Measurements from ENCODE around the gene EYA2. TPM values are rescaled to one million over a fixed set of nuclear protein-coding genes. Genes with fewer than 3 reads are reported as not detected.

EYA2 gene
- polyA plus RNA-seq, 1 experiment = 4.0 TPM

- no peak overlapping the region for H3K4me3 ChIP-seq (ENCODE audit: low read depth, low read length)
- no peak for TF ChIP-seq CTCF (IDR thresholded peaks at IDR 0.05; ENCODE audit: low read depth, low read length)
- no peaks in the 10 kb centered on the region for H3K27me3 ChIP-seq (ENCODE audit: control insufficient read depth, insufficient read depth, low read length)
- H3K9me3 ChIP-seq (ENCODE audit: control insufficient read depth, insufficient read depth, low read length) = no peaks in the 10 kb centered on the region
- CTCF ChIA-PET = interaction anchor here (1.0 kb wide), 1 partner anchor 370 kb away, joined by 4 read pairs; no protein-coding TSS in a partner anchor
- POLR2A ChIA-PET = no interaction called here
- DNase-seq (ENCODE audit: low read depth, low spot score) = no peak
- no peak overlapping the region for H3K27ac ChIP-seq (ENCODE audit: low read depth, low read length)
These were observed 227.9 kb downstream of the EYA2 start for GRCh38 chr20:47122560-47122959.

DNA sequence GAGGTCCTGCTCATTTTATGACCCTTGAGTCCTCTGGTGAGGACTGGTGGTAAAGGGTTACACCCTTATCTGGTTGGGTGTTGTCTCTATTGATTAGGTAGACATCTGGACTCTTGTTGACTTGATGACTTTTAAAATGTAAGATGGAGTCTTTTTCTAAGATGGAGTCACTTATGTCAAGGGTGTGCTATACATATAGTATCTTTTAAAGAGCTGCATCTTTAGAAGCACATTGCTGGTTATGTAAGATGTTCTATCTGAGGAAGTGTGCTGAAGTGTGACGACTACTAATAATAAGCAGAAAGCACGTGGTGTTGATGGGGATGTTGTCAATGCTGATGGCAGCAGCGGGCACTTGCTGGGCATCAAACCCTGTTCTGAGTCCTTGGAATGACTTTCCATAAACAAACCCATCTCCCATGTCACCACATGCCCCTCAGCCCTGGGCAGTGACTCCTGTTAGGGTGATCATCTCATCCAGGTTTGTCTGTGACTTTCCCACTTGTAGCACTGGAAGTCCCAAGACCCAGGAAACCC lies 229.6 kb downstream of the EYA2 start:
- CTCF ChIA-PET = no interaction called here

GRCh38 chr20:47125508-47125757 lies 230.8 kb downstream of the EYA2 start:
- ChIA-PET CTCF (interaction anchor here (0.7 to 1.3 kb wide), 3 partner anchors 71 to 367 kb away, joined by 3 to 5 read pairs (median 5); no protein-coding TSS in a partner anchor), POLR2A (interaction anchor here (0.6 to 2.5 kb wide), 6 partner anchors 9 to 292 kb away, joined by 3 to 17 read pairs (median 5); no protein-coding TSS in a partner anchor)
- Histone ChIP-seq H3K27ac (ENCODE audit: low read depth, low read length) (peak overlapping the region; percentile 40), H3K27me3 (ENCODE audit: control insufficient read depth, insufficient read depth, low read length) (no peaks in the 10 kb centered on the region), H3K9me3 (ENCODE audit: control insufficient read depth, insufficient read depth, low read length) (no peaks in the 10 kb centered on the region), H3K4me3 (ENCODE audit: low read depth, low read length) (no peak overlapping the region)
- DNase-seq (ENCODE audit: low read depth, low spot score) = no peak
- no peak for TF ChIP-seq CTCF (IDR thresholded peaks at IDR 0.05; ENCODE audit: low read depth, low read length)

More for the DNA sequence above, 229.6 kb downstream of the EYA2 start:
- POLR2A ChIA-PET = interaction anchor here (0.7 to 2.5 kb wide), 6 partner anchors 11 to 191 kb away, joined by 3 to 17 read pairs (median 4); no protein-coding TSS in a partner anchor
- no peak for TF ChIP-seq CTCF (IDR thresholded peaks at IDR 0.05; ENCODE audit: low read depth, low read length)
- no peaks in the 10 kb centered on the region for H3K27me3 ChIP-seq (ENCODE audit: control insufficient read depth, insufficient read depth, low read length)
- no peaks in the 10 kb centered on the region for H3K9me3 ChIP-seq (ENCODE audit: control insufficient read depth, insufficient read depth, low read length)
- DNase-seq (ENCODE audit: low read depth, low spot score) = no peak
- H3K27ac ChIP-seq (ENCODE audit: low read depth, low read length) = peak overlapping the region; percentile 97
- H3K4me3 ChIP-seq (ENCODE audit: low read depth, low read length) = no peak overlapping the region

DNA sequence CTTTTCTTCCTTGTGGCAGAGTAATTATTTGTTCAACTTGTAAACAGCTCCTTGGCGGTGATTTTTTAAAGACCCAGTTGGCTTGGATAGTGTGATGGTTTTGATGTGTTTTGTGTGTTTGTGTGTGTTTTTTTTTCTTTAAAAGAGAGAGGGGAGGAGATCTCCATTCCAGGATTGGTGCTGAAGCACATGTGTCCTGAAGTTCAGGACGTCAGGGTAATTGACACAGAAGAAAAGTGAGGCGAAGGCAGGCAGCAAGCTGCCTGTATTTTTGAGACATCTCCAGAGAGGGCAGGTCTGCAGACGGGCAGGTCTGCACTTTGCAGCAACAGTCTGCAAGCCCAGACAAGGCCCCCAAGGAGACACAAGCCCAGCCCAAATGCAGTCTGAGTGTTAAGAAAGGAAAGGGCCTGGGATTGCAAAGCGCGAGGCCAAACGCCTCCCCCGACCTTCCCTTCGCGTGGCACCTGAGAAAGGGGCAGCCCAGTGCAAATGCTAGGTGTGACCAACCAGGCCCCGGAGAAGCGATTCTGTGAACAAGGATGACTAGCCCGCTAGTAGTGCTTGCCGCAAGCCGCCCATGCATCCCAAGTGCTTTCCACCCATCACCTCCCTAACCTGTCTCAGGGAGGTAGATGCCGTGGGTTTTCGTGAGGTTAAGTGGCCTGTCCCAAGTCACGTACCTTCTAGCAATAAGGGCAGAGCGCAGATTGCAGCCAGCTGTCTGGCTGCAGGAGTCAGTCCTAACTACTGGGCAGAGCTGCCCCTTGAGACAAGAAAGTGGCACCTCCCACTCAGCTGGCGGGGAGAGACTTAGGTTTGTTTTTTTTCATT lies 231.3 kb downstream of the EYA2 start:
- DNase-seq (ENCODE audit: low read depth, low spot score) = no peak

More for the DNA sequence above, 231.3 kb downstream of the EYA2 start:
- Histone ChIP-seq H3K27ac (ENCODE audit: low read depth, low read length) (peak overlapping the region; percentile 40), H3K9me3 (ENCODE audit: control insufficient read depth, insufficient read depth, low read length) (no peaks in the 10 kb centered on the region), H3K27me3 (ENCODE audit: control insufficient read depth, insufficient read depth, low read length) (no peaks in the 10 kb centered on the region), H3K4me3 (ENCODE audit: low read depth, low read length) (no peak overlapping the region)
- ChIA-PET POLR2A (interaction anchor here (0.7 to 2.5 kb wide), 4 partner anchors 9 to 153 kb away, joined by 3 to 17 read pairs (median 8); no protein-coding TSS in a partner anchor), CTCF (interaction anchor here (0.7 to 1.3 kb wide), 3 partner anchors 71 to 368 kb away, joined by 3 to 5 read pairs (median 5); no protein-coding TSS in a partner anchor)
- TF ChIP-seq CTCF (IDR thresholded peaks at IDR 0.05; ENCODE audit: low read depth, low read length) = no peak
